H9 (cell line): Measurements from ENCODE around the gene ATG2B. TPM values are rescaled to one million over a fixed set of nuclear protein-coding genes. Genes with fewer than 3 reads are reported as not detected.
A peak's percentile ranks its signal among the peaks of the same experiment; 100 is the strongest.

Source experiments
- DNase-seq: peaks from one replicate; pipeline ENCODE4 v3.0.0-alpha.2; 2017
- H2AFZ ChIP-seq: one replicate; pipeline ENCODE4 v1.6.1; 2013; ENCODE audit warnings: mild to moderate bottlenecking, low read length, control low read depth, moderate library complexity
- H2AK5ac ChIP-seq: 2 replicates; pipeline ENCODE4 v1.6.1; 2013; ENCODE audit warnings: low read length, control low read depth, mixed read lengths; ENCODE audit not compliant: insufficient read length
- H2BK120ac ChIP-seq: one replicate; pipeline ENCODE4 v1.6.1; 2013; ENCODE audit warnings: low read depth, mild to moderate bottlenecking, low read length, control low read depth, inconsistent platforms; ENCODE audit not compliant: poor library complexity, severe bottlenecking
- H2BK12ac ChIP-seq: 2 replicates; pipeline ENCODE4 v1.6.1; 2013; ENCODE audit warnings: low read length, control low read depth, mixed read lengths, low read depth; ENCODE audit not compliant: insufficient read length
- H2BK15ac ChIP-seq: 2 replicates; pipeline ENCODE4 v1.6.1; 2013; ENCODE audit warnings: low read depth, low read length, control low read depth
- H2BK20ac ChIP-seq: one replicate; pipeline ENCODE4 v1.6.1; 2013; ENCODE audit warnings: low read depth, mild to moderate bottlenecking, low read length, control low read depth, inconsistent platforms; ENCODE audit not compliant: poor library complexity, severe bottlenecking
- H2BK5ac ChIP-seq: 2 replicates; pipeline ENCODE4 v1.6.1; 2013; ENCODE audit warnings: low read length, control low read depth, mixed read lengths; ENCODE audit not compliant: insufficient read length
- H3K14ac ChIP-seq: 2 replicates; pipeline ENCODE4 v1.6.1; 2013; ENCODE audit warnings: low read length, control low read depth; ENCODE audit not compliant: insufficient read depth
- H3K18ac ChIP-seq: 2 replicates; pipeline ENCODE4 v1.6.1; 2013; ENCODE audit warnings: low read depth, mild to moderate bottlenecking, mixed read lengths, low read length, control low read depth; ENCODE audit not compliant: insufficient read length
- H3K23ac ChIP-seq: 2 replicates; pipeline ENCODE4 v1.6.1; 2013; ENCODE audit warnings: low read length, control low read depth, mixed read lengths, low read depth; ENCODE audit not compliant: insufficient read length
- H3K23me2 ChIP-seq: 2 replicates; pipeline ENCODE4 v1.6.1; 2013; ENCODE audit warnings: low read depth, mild to moderate bottlenecking, mixed read lengths, low read length, control low read depth; ENCODE audit not compliant: insufficient read length, poor library complexity, severe bottlenecking
- H3K27ac ChIP-seq: 2 replicates; pipeline ENCODE4 v1.5.1; 2013; ENCODE audit warnings: low read length, control low read depth, mixed read lengths, low read depth; ENCODE audit not compliant: insufficient read length
- H3K27me3 ChIP-seq: 2 replicates; pipeline ENCODE4 v1.6.1; 2013; ENCODE audit warnings: low read length, control low read depth, inconsistent platforms; ENCODE audit not compliant: insufficient read depth
- H3K4ac ChIP-seq: 2 replicates; pipeline ENCODE4 v1.6.1; 2013; ENCODE audit warnings: low read depth, mild to moderate bottlenecking, control low read depth, inconsistent platforms, low read length, moderate library complexity
- H3K4me1 ChIP-seq: 2 replicates; pipeline ENCODE4 v1.6.1; 2013; ENCODE audit warnings: low read length, control low read depth, inconsistent platforms; ENCODE audit not compliant: insufficient read depth
- H3K4me2 ChIP-seq: 2 replicates; pipeline ENCODE4 v1.6.1; 2013; ENCODE audit warnings: low read length, control low read depth, mixed read lengths; ENCODE audit not compliant: insufficient read length, insufficient read depth
- H3K56ac ChIP-seq: 2 replicates; pipeline ENCODE4 v1.6.1; 2013; ENCODE audit warnings: low read depth, mild to moderate bottlenecking, mixed read lengths, low read length, control low read depth; ENCODE audit not compliant: insufficient read length
- H3K79me1 ChIP-seq: 2 replicates; pipeline ENCODE4 v1.6.1; 2013; ENCODE audit warnings: low read depth, mild to moderate bottlenecking, moderate library complexity, low read length, control low read depth, inconsistent platforms; ENCODE audit not compliant: insufficient read depth, poor library complexity, severe bottlenecking
- H3K79me2 ChIP-seq: 2 replicates; pipeline ENCODE4 v1.6.1; 2013; ENCODE audit warnings: low read length, control low read depth, inconsistent platforms; ENCODE audit not compliant: insufficient read depth
- H3K9ac ChIP-seq: 2 replicates; pipeline ENCODE4 v1.6.1; 2013; ENCODE audit warnings: low read length, control low read depth, mixed read lengths; ENCODE audit not compliant: insufficient read length; ENCODE audit errors: extremely low read depth
- H3K9me3 ChIP-seq: one replicate; pipeline ENCODE4 v1.6.1; 2013; ENCODE audit warnings: low read depth, low read length, inconsistent platforms; ENCODE audit not compliant: control insufficient read depth
- H3T11ph ChIP-seq: one replicate; pipeline ENCODE4 v1.6.1; 2013; ENCODE audit warnings: mild to moderate bottlenecking, low read length, control low read depth, inconsistent platforms
- H4K20me1 ChIP-seq: one replicate; pipeline ENCODE4 v1.6.1; 2013; ENCODE audit not compliant: control insufficient read depth, insufficient read length, insufficient read depth
- H4K5ac ChIP-seq: 2 replicates; pipeline ENCODE4 v1.6.1; 2013; ENCODE audit warnings: low read depth, mild to moderate bottlenecking, mixed read lengths, low read length, control low read depth; ENCODE audit not compliant: insufficient read length
- H4K8ac ChIP-seq: replicated peaks from 2 replicates; pipeline ENCODE4 v1.6.1; 2013; ENCODE audit warnings: low read length, control low read depth, mixed read lengths, low read depth; ENCODE audit not compliant: insufficient read length
- H4K91ac ChIP-seq: 2 replicates; pipeline ENCODE4 v1.6.1; 2013; ENCODE audit warnings: low read depth, mild to moderate bottlenecking, moderate library complexity, mixed read lengths, low read length, control low read depth; ENCODE audit not compliant: insufficient read length
- H3K27ac Mint-ChIP-seq, 3 experiments: 2 replicates in 2 of 3; 3 replicates in 1 of 3; pipeline ENCODE4 v1.8.0; 2020 to 2021; ENCODE audit warnings: mixed read lengths in 3 of 3, mild to moderate bottlenecking in 1 of 3, moderate library complexity in 1 of 3
- H3K27me3 Mint-ChIP-seq: 2 replicates; pipeline ENCODE4 v1.8.0; 2021; ENCODE audit warnings: low read depth, mild to moderate bottlenecking, moderate library complexity, mixed read lengths
- H3K36me3 Mint-ChIP-seq, 3 experiments: 2 replicates in 2 of 3; 3 replicates in 1 of 3; pipeline ENCODE4 v1.8.0; 2020 to 2021; ENCODE audit warnings: low read depth in 3 of 3, mixed read lengths in 3 of 3; ENCODE audit not compliant: insufficient read depth in 1 of 3
- H3K4me1 Mint-ChIP-seq, 2 experiments: 2 replicates each; pipeline ENCODE4 v1.8.0; 2020; ENCODE audit warnings: mixed read lengths in 2 of 2
- H3K4me3 Mint-ChIP-seq, 2 experiments: 2 replicates in 1 of 2; 3 replicates in 1 of 2; pipeline ENCODE4 v1.8.0; 2020 to 2021; ENCODE audit warnings: mild to moderate bottlenecking in 2 of 2, mixed read lengths in 2 of 2, moderate library complexity in 1 of 2
- H3K9me3 Mint-ChIP-seq, 2 experiments: 2 replicates in 1 of 2; 3 replicates in 1 of 2; pipeline ENCODE4 v1.8.0; 2020; ENCODE audit warnings: mild to moderate bottlenecking in 2 of 2, mixed read lengths in 2 of 2, moderate library complexity in 1 of 2
- CTCF ChIP-seq: fragments of 200-600 bp; sonication (generic); conservative IDR thresholded peaks from 3 replicates; pipeline ENCODE4 v1.8.0; 2021; ENCODE audit warnings: antibody characterized with exemption, mild to moderate bottlenecking
- WGBS: extraction: QIAGEN DNeasy Blood & Tissue Kit; methylation state at CpG from one replicate; pipeline ENCODE4 v1.1.7; 2013; ENCODE audit warnings: missing lambda C conversion rate, low lambda C conversion rate, mixed read lengths; ENCODE audit not compliant: insufficient read length; ENCODE audit errors: extremely low coverage; 5-methylcytosine and 5-hydroxymethylcytosine counted together
- total RNA-seq: library from RNA; stranded (reverse); gene quantifications from 2 replicates; pipeline ENCODE4 v1.2.1, GENCODE V29; 2021

ATG2B gene
- total RNA-seq, 1 experiment from 2014 or later: 12.6 TPM

DNA sequence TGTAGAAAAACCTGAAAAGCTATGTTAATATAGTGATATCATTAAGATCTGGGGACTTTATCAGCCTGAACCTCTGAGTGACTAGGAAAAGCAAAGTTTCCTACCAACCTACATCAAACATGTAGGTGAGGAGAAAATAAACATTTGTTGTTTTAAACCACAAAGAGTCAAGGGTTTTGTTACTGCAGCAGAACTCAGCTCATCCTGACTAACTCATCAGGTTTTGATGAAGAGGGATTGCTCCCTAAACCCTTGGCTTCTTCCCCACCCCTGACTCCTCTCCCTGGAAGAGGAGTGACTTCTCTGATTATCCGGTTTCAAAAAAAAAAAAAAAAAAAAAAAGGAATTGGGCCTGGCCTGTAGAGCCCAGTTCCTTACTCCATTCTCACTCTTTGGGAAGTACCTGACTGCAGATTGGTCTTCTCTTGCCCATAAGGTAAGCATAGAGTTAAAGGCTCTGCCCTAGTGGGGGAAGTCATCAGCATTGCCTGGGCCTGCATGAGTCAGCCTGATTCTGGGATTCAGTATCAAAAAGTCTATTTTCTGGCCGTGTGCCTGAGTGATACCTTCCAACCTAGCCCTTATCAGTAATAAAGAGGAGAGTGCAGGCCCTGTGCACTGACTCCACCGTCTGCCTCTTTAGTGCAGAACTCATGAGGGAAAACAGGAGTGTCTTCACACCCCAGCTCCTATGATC, 90.2 kb downstream of the ATG2B start:
- no peak overlapping the region for H3K4ac ChIP-seq
- H2BK120ac ChIP-seq: no peak overlapping the region
- H3K79me1 ChIP-seq: no peaks in the 10 kb centered on the region
- no peak overlapping the region for H3K23ac ChIP-seq
- H3K27ac ChIP-seq: no peak overlapping the region
- no peak for TF ChIP-seq CTCF
- no peaks in the 10 kb centered on the region for H3K4me1 ChIP-seq
- peak; percentile 3 for DNase-seq
- no peak overlapping the region for H4K8ac ChIP-seq
- H3K4me2 ChIP-seq: no peak overlapping the region
- H3K9me3 ChIP-seq: no peaks in the 10 kb centered on the region
- no peaks in the 10 kb centered on the region for H3K79me2 ChIP-seq
- H4K20me1 ChIP-seq: no peaks in the 10 kb centered on the region
- peaks cover 7 to 11% of the 10 kb centered on the region in 2 experiments for H3K4me1 Mint-ChIP-seq
- no peak overlapping the region for H3K4me3 Mint-ChIP-seq
- H3K27ac Mint-ChIP-seq: no peak overlapping the region
- no peak overlapping the region for H3T11ph ChIP-seq
- no peak overlapping the region for H2BK20ac ChIP-seq
- no peak overlapping the region for H3K9ac ChIP-seq
- H3K14ac ChIP-seq: no peak overlapping the region
- no peak overlapping the region for H2AFZ ChIP-seq
- H2AK5ac ChIP-seq: no peak overlapping the region
- no peaks in the 10 kb centered on the region for H3K27me3 ChIP-seq
- H2BK5ac ChIP-seq: no peak overlapping the region
- H4K5ac ChIP-seq: no peak overlapping the region
- peaks cover 6 to 14% (median 9%) of the 10 kb centered on the region in 3 experiments; a peak in 4 of 7 replicates for H3K36me3 Mint-ChIP-seq
- peaks cover 2% of the 10 kb centered on the region for H3K27me3 Mint-ChIP-seq
- H3K9me3 Mint-ChIP-seq: peaks cover 19 to 25% of the 10 kb centered on the region in 2 experiments
- no peaks in the 10 kb centered on the region for H3K23me2 ChIP-seq
- no peak overlapping the region for H3K18ac ChIP-seq
- H2BK12ac ChIP-seq: no peak overlapping the region
- WGBS: no CpG with 5 or more reads among the region's 3 CpGs
- H2BK15ac ChIP-seq: no peak overlapping the region
- H4K91ac ChIP-seq: no peak overlapping the region
- no peak overlapping the region for H3K56ac ChIP-seq
